Measurements from ENCODE around the gene UCN2. TPM values are rescaled to one million over a fixed set of nuclear protein-coding genes. Genes with fewer than 3 reads are reported as not detected.

UCN2 gene
- total RNA-seq, 1 experiment from 2014 or later = 0.68 TPM

GRCh38 chr3:48518638-48519276 is 44.8 kb downstream of the UCN2 start:
- Mint-ChIP-seq H3K9me3 (no peaks in the 10 kb centered on the region), H3K4me3 (no peak overlapping the region), H3K27ac (peak overlapping the region in 2 of 3 experiments; percentile 53 to 57; a peak in 1 of 7 replicates)

More at GRCh38 chr3:48518638-48519276, 44.8 kb downstream of the UCN2 start:
- H3T11ph ChIP-seq (ENCODE audit: low read length) = no peak overlapping the region
- TF ChIP-seq, protein P1, sequence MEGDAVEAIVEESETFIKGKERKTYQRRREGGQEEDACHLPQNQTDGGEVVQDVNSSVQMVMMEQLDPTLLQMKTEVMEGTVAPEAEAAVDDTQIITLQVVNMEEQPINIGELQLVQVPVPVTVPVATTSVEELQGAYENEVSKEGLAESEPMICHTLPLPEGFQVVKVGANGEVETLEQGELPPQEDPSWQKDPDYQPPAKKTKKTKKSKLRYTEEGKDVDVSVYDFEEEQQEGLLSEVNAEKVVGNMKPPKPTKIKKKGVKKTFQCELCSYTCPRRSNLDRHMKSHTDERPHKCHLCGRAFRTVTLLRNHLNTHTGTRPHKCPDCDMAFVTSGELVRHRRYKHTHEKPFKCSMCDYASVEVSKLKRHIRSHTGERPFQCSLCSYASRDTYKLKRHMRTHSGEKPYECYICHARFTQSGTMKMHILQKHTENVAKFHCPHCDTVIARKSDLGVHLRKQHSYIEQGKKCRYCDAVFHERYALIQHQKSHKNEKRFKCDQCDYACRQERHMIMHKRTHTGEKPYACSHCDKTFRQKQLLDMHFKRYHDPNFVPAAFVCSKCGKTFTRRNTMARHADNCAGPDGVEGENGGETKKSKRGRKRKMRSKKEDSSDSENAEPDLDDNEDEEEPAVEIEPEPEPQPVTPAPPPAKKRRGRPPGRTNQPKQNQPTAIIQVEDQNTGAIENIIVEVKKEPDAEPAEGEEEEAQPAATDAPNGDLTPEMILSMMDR (conservative IDR thresholded peaks at IDR 0.05) = no peak
- no peak overlapping the region for H3K9ac ChIP-seq (ENCODE audit: extremely low read depth, insufficient read length, low read length)
- no peaks in the 10 kb centered on the region for H3K79me2 ChIP-seq (ENCODE audit: insufficient read depth, low read length)
- H3K18ac ChIP-seq (ENCODE audit: insufficient read length, low read depth, low read length) = no peak overlapping the region
- H3K23me2 ChIP-seq (ENCODE audit: insufficient read length, low read depth, low read length, poor library complexity, severe bottlenecking) = no peaks in the 10 kb centered on the region
- Mint-ChIP-seq H3K4me1 (no peaks in the 10 kb centered on the region), H3K36me3 (ENCODE audit: insufficient read depth in 1 of 3, low read depth in 3 of 3) (peaks cover 3 to 30% (median 13%) of the 10 kb centered on the region in 3 experiments; a peak in 5 of 7 replicates), H3K27me3 (ENCODE audit: low read depth) (no peaks in the 10 kb centered on the region)
- no peak overlapping the region for H2BK15ac ChIP-seq (ENCODE audit: low read depth, low read length)
- H2BK5ac ChIP-seq (ENCODE audit: insufficient read length, low read length) = no peak overlapping the region
- WGBS (ENCODE audit: extremely low coverage, insufficient read length, low lambda C conversion rate) = no CpG with 5 or more reads among the region's 12 CpGs
- H3K4me1 ChIP-seq (ENCODE audit: insufficient read depth, low read length) = no peaks in the 10 kb centered on the region
- H3K4me2 ChIP-seq (ENCODE audit: insufficient read depth, insufficient read length, low read length) = no peak overlapping the region
- no peaks in the 10 kb centered on the region for H3K27me3 ChIP-seq (ENCODE audit: insufficient read depth, low read length)
- no peak for DNase-seq
- H2BK12ac ChIP-seq (ENCODE audit: insufficient read length, low read depth, low read length) = no peak overlapping the region
- no peak overlapping the region for H3K23ac ChIP-seq (ENCODE audit: insufficient read length, low read depth, low read length)
- H3K27ac ChIP-seq (ENCODE audit: insufficient read length, low read depth, low read length) = no peak overlapping the region
- H4K91ac ChIP-seq (ENCODE audit: insufficient read length, low read depth, low read length) = no peak overlapping the region
- H3K79me1 ChIP-seq (ENCODE audit: insufficient read depth, low read depth, low read length, poor library complexity, severe bottlenecking) = no peaks in the 10 kb centered on the region
- H2AK5ac ChIP-seq (ENCODE audit: insufficient read length, low read length) = no peak overlapping the region
- H3K56ac ChIP-seq (ENCODE audit: insufficient read length, low read depth, low read length) = no peak overlapping the region
- H2AFZ ChIP-seq (ENCODE audit: low read length) = no peak overlapping the region
- no peak overlapping the region for H3K4ac ChIP-seq (ENCODE audit: low read depth, low read length)
- no peak overlapping the region for H3K14ac ChIP-seq (ENCODE audit: insufficient read depth, low read length)
- H4K8ac ChIP-seq (replicated peaks; ENCODE audit: insufficient read length, low read depth, low read length) = no peak overlapping the region
- no peak overlapping the region for H4K5ac ChIP-seq (ENCODE audit: insufficient read length, low read depth, low read length)
- no peaks in the 10 kb centered on the region for H3K9me3 ChIP-seq (ENCODE audit: control insufficient read depth, low read depth, low read length)
- no peak overlapping the region for H2BK20ac ChIP-seq (ENCODE audit: low read depth, low read length, poor library complexity, severe bottlenecking)
- no peaks in the 10 kb centered on the region for H4K20me1 ChIP-seq (ENCODE audit: control insufficient read depth, insufficient read depth, insufficient read length)
- H2BK120ac ChIP-seq (ENCODE audit: low read depth, low read length, poor library complexity, severe bottlenecking) = no peak overlapping the region
